Natural killer cell (primary cell): ENCODE measurements around the gene MZT1. TPM values are rescaled to one million over a fixed set of nuclear protein-coding genes. Genes with fewer than 3 reads are reported as not detected.
A peak's percentile ranks its signal among the peaks of the same experiment; 100 is the strongest.

ENCODE experiments used
- ATAC-seq, 3 donors: fragments of 150-1000 bp in 2 of 3; fragments of 200-7000 bp in 1 of 3; cut with Tn5 transposase; 1 replicate in 1 of 3; 2 replicates in 2 of 3; pipeline ENCODE4 v1.10.0; 2021; ENCODE audit warnings: mild to moderate bottlenecking in 2 of 3, moderate library complexity in 2 of 3
- DNase-seq, 2 donors: peaks; one replicate each; pipeline versions ENCODE4 v3.0.0 to v3.0.0-alpha.2; 2013 to 2021; ENCODE audit warnings: mixed read lengths in 1 of 2
- H3K27ac ChIP-seq: one replicate; pipeline ENCODE4 v1.5.1; 2013; ENCODE audit warnings: mild to moderate bottlenecking, low read length
- H3K27me3 ChIP-seq: one replicate; pipeline ENCODE4 v1.6.1; 2013; ENCODE audit warnings: low read length; ENCODE audit not compliant: control insufficient read depth, insufficient read depth
- H3K36me3 ChIP-seq: one replicate; pipeline ENCODE4 v1.6.1; 2013; ENCODE audit warnings: low read length; ENCODE audit not compliant: control insufficient read depth, insufficient read depth
- H3K4me1 ChIP-seq: one replicate; pipeline ENCODE4 v1.6.1; 2013; ENCODE audit warnings: low read length; ENCODE audit not compliant: control insufficient read depth, insufficient read depth
- H3K4me3 ChIP-seq: one replicate; pipeline ENCODE4 v1.5.1; 2013; ENCODE audit warnings: low read length
- H3K9me3 ChIP-seq: one replicate; pipeline ENCODE4 v1.6.1; 2013; ENCODE audit warnings: low read length; ENCODE audit not compliant: control insufficient read depth, insufficient read depth
- H3K27ac Mint-ChIP-seq, 2 donors: one replicate each; pipeline ENCODE4 v1.8.0; 2022; ENCODE audit warnings: mild to moderate bottlenecking in 2 of 2, mixed read lengths in 2 of 2, moderate library complexity in 1 of 2
- H3K27me3 Mint-ChIP-seq, 2 donors: one replicate each; pipeline ENCODE4 v1.8.0; 2022; ENCODE audit warnings: low read depth in 2 of 2, mixed read lengths in 2 of 2
- H3K36me3 Mint-ChIP-seq: one replicate; pipeline ENCODE4 v1.8.0; 2022; ENCODE audit warnings: mixed read lengths
- H3K4me1 Mint-ChIP-seq, 2 donors: one replicate each; pipeline ENCODE4 v1.8.0; 2022; ENCODE audit warnings: mixed read lengths in 2 of 2
- H3K4me3 Mint-ChIP-seq: one replicate; pipeline ENCODE4 v1.8.0; 2022; ENCODE audit warnings: mild to moderate bottlenecking, moderate library complexity, mixed read lengths
- H3K9me3 Mint-ChIP-seq, 2 donors: one replicate each; pipeline ENCODE4 v1.8.0; 2022; ENCODE audit warnings: mixed read lengths in 2 of 2
- CTCF ChIP-seq: fragments of 200-600 bp; IDR thresholded peaks from one replicate; pipeline ENCODE4 v1.8.0; 2022; ENCODE audit warnings: antibody characterized with exemption
- WGBS: methylation state at CpG from one replicate; pipeline ENCODE4 v1.1.7; 2013; ENCODE audit warnings: missing lambda C conversion rate; ENCODE audit not compliant: insufficient coverage; 5-methylcytosine and 5-hydroxymethylcytosine counted together
- intact Hi-C: fragments of 100-400 bp; cut with micrococcal nuclease; formaldehyde crosslinking; loops from one replicate; pipeline ENCODE4 v1.14.2; 2022
- total RNA-seq, 4 donors: library from RNA; stranded (reverse); fragments of 120-200 nt in 1 of 4; gene quantifications; one replicate each; pipeline versions ENCODE4 v1.2.3 to v1.2.4, GENCODE V29; 2013 to 2022

The MZT1 gene
- total RNA-seq, 3 donors from 2014 or later (not counting 1 experiment from before 2014, with no cell fraction given) = 5.7 to 7.4 (median 5.8) TPM

GRCh38 chr13:72745260-72745659 is 17.8 kb upstream of the MZT1 start:
- Histone ChIP-seq H3K27me3 (no peaks in the 10 kb centered on the region), H3K9me3 (no peaks in the 10 kb centered on the region), H3K4me3 (no peak overlapping the region), H3K4me1 (no peaks in the 10 kb centered on the region), H3K27ac (no peak overlapping the region), H3K36me3 (peaks cover 51% of the 10 kb centered on the region)
- H3K27me3 Mint-ChIP-seq = no peaks in the 10 kb centered on the region
- peaks cover 6% of the 10 kb centered on the region for H3K36me3 Mint-ChIP-seq
- H3K4me3 Mint-ChIP-seq = no peak overlapping the region
- ATAC-seq (no peak), DNase-seq (no peak)
- 50% methylated on average over 1 of the region's 1 CpG for WGBS
- intact Hi-C loops = no loop called here
- peaks cover 11 to 12% of the 10 kb centered on the region in 2 donors for H3K4me1 Mint-ChIP-seq
- no peak overlapping the region for H3K27ac Mint-ChIP-seq
- TF ChIP-seq CTCF = no peak
- H3K9me3 Mint-ChIP-seq = no peaks in the 10 kb centered on the region

GRCh38 chr13:72740015-72740414 is 12.6 kb upstream of the MZT1 start:
- no peaks in the 10 kb centered on the region for H3K9me3 Mint-ChIP-seq
- intact Hi-C loops = no loop called here
- Histone ChIP-seq H3K4me3 (no peak overlapping the region), H3K9me3 (no peaks in the 10 kb centered on the region), H3K27me3 (no peaks in the 10 kb centered on the region), H3K27ac (no peak overlapping the region), H3K36me3 (peaks cover 32% of the 10 kb centered on the region), H3K4me1 (no peaks in the 10 kb centered on the region)
- no peaks in the 10 kb centered on the region for H3K36me3 Mint-ChIP-seq
- DNase-seq (no peak), ATAC-seq (no peak)
- TF ChIP-seq CTCF = no peak
- 88% methylated on average over 1 of the region's 1 CpG for WGBS
- no peak overlapping the region for H3K4me3 Mint-ChIP-seq
- H3K27ac Mint-ChIP-seq = no peak overlapping the region
- H3K27me3 Mint-ChIP-seq = no peaks in the 10 kb centered on the region
- H3K4me1 Mint-ChIP-seq = peaks cover 5 to 12% of the 10 kb centered on the region in 2 donors

- no peak for TF ChIP-seq CTCF
- peaks cover 25% of the 10 kb centered on the region for H3K36me3 ChIP-seq
- 100% methylated on average over 3 of the region's 3 CpGs for WGBS
- intact Hi-C loops = no loop called here
- H3K4me3 ChIP-seq = no peak overlapping the region
- Mint-ChIP-seq H3K4me3 (no peak overlapping the region), H3K27ac (no peak overlapping the region), H3K4me1 (peaks cover 5 to 14% of the 10 kb centered on the region in 2 donors), H3K36me3 (no peaks in the 10 kb centered on the region), H3K9me3 (no peaks in the 10 kb centered on the region), H3K27me3 (no peaks in the 10 kb centered on the region)
- no peaks in the 10 kb centered on the region for H3K27me3 ChIP-seq
- ATAC-seq (no peak), DNase-seq (no peak)
- no peaks in the 10 kb centered on the region for H3K9me3 ChIP-seq
- H3K4me1 ChIP-seq = no peaks in the 10 kb centered on the region
- no peak overlapping the region for H3K27ac ChIP-seq
Measured at GRCh38 chr13:72737033-72737432, 9.6 kb upstream of the MZT1 start.

GRCh38 chr13:72728290-72728605 is 819 bp upstream of the MZT1 start:
- Histone ChIP-seq H3K27ac (peak overlapping the region; percentile 55), H3K36me3 (peaks cover 5% of the 10 kb centered on the region), H3K27me3 (no peaks in the 10 kb centered on the region), H3K4me3 (peak overlapping the region; percentile 94), H3K9me3 (no peaks in the 10 kb centered on the region), H3K4me1 (peaks cover 14% of the 10 kb centered on the region)
- Mint-ChIP-seq H3K4me3 (peak overlapping the region; percentile 96), H3K4me1 (peaks cover 42 to 48% of the 10 kb centered on the region in 2 donors), H3K9me3 (no peaks in the 10 kb centered on the region), H3K27me3 (no peaks in the 10 kb centered on the region), H3K36me3 (no peaks in the 10 kb centered on the region), H3K27ac (peak overlapping the region; percentile 86 to 89)
- intact Hi-C loops = no loop called here
- no peak for TF ChIP-seq CTCF
- WGBS = 8% methylated on average over 3 of the region's 3 CpGs
- ATAC-seq = no peak
- peak in 1 of 2 donors; percentile 6 for DNase-seq
